Measurements from ENCODE around the gene SH3RF1. TPM values are rescaled to one million over a fixed set of nuclear protein-coding genes. Genes with fewer than 3 reads are reported as not detected.

SH3RF1 gene
- total and polyA plus RNA-seq, 2 of the 13 experiments (the other 11 are each of a cell fraction or from before 2014, with no cell fraction given): 3.1 to 3.2 TPM

- ChIA-PET CTCF (ENCODE audit: low intra/inter-chr PET ratio, low total read pairs) (no interaction called here), POLR2A (no interaction called here)
- intact Hi-C loops (cut with micrococcal nuclease; ENCODE audit: unreplicated experiment) (no loop called here), in situ Hi-C loops (cut with HindIII; ENCODE audit: extremely low pct_ligation_motif_present, low pct_unique_long_range_greater_than_20kb) (no loop called here)
- FAIRE-seq (no peak), DNase-seq (ENCODE audit: low spot score) (no peak), ATAC-seq (no peak)
- H3K9ac ChIP-seq (ENCODE audit: insufficient read depth, low read depth, low read length): no peak overlapping the region
- no peaks in the 10 kb centered on the region for H3K27me3 ChIP-seq (ENCODE audit: control insufficient read depth in 1 of 2, insufficient read depth in 2 of 2, low read length in 2 of 2)
- H3K36me3 ChIP-seq (replicated peaks in 1 of 2; ENCODE audit: control insufficient read depth in 1 of 2, insufficient read depth in 2 of 2, low read length in 2 of 2): no peaks in the 10 kb centered on the region
- no peak overlapping the region for H3K4me2 ChIP-seq (ENCODE audit: low read depth, low read length)
- no peaks in the 10 kb centered on the region for H3K4me1 ChIP-seq (ENCODE audit: insufficient read depth, low read length)
- BruUV-seq (replicated peaks): no TSS peak
- no peak overlapping the region for H3K27ac ChIP-seq (ENCODE audit: extremely low read length, insufficient read depth, low read length)
- no peaks in the 10 kb centered on the region for H3K9me3 ChIP-seq (ENCODE audit: low read length)
- WGBS (ENCODE audit: low lambda C conversion rate): 89% methylated on average over 5 of the region's 5 CpGs
- TF ChIP-seq ZMAT5 (CRISPR knock-in tag; IDR thresholded peaks at IDR 0.05; ENCODE audit: borderline replicate concordance, low read depth): no peak
- TF ChIP-seq SRF (IDR thresholded peaks at IDR 0.05; ENCODE audit: low read depth, low read length): no peak
- TF ChIP-seq TBX2 (CRISPR knock-in tag; IDR thresholded peaks at IDR 0.05; ENCODE audit: borderline replicate concordance): no peak
- TF ChIP-seq ZNF180 (CRISPR knock-in tag; IDR thresholded peaks at IDR 0.05; ENCODE audit: borderline replicate concordance, low read depth): no peak
- no peak for TF ChIP-seq PRMT3 (CRISPR knock-in tag; IDR thresholded peaks at IDR 0.05; ENCODE audit: borderline replicate concordance, low read depth)
- TF ChIP-seq ZKSCAN8 (CRISPR knock-in tag; IDR thresholded peaks at IDR 0.05; ENCODE audit: borderline replicate concordance): no peak
- no peak for TF ChIP-seq RFXAP (CRISPR knock-in tag; IDR thresholded peaks at IDR 0.05; ENCODE audit: borderline replicate concordance)
- no peak for TF ChIP-seq MED1 (CRISPR knock-in tag; IDR thresholded peaks at IDR 0.05)
- no peak for TF ChIP-seq ZFP82 (CRISPR knock-in tag; IDR thresholded peaks at IDR 0.05; ENCODE audit: borderline replicate concordance)
- TF ChIP-seq ZNF543 (CRISPR knock-in tag; IDR thresholded peaks at IDR 0.05): no peak
- TF ChIP-seq ZNF253 (CRISPR knock-in tag; IDR thresholded peaks at IDR 0.05; ENCODE audit: borderline replicate concordance): no peak
- H3K4me3 ChIP-seq (replicated peaks in 1 of 3; ENCODE audit: insufficient read depth in 1 of 3, low read depth in 2 of 3, low read length in 3 of 3): no peak overlapping the region
- H3K79me2 ChIP-seq (ENCODE audit: insufficient read depth, low read length): no peaks in the 10 kb centered on the region
- no peak overlapping the region for H2AFZ ChIP-seq (ENCODE audit: low read length)
- H4K20me1 ChIP-seq (ENCODE audit: insufficient read depth, low read length): no peaks in the 10 kb centered on the region
Observed at GRCh38 chr4:169089004-169089403, 181.8 kb downstream of the SH3RF1 start.

Measured in HepG2 (cell line).